ENCODE measurements around the gene ARNT2.

- no peak for TF ChIP-seq CTCF (IDR thresholded peaks at IDR 0.05)
- TF ChIP-seq ZFX (IDR thresholded peaks at IDR 0.05; ENCODE audit: borderline replicate concordance): no peak
Observed at GRCh38 chr15:80494756-80495155, 90.6 kb downstream of the ARNT2 start.

All from 22Rv1 (cell line).